ENCODE data around the gene PADI1.

PADI1 gene

GRCh38 chr1:17192394-17193221 lies 12.3 kb upstream of the PADI1 start:
- no peak for TF ChIP-seq CTCF (IDR thresholded peaks at IDR 0.05; ENCODE audit: insufficient read depth, low read length, poor library complexity, severe bottlenecking)
- TF ChIP-seq EZH2phosphoT487 (conservative IDR thresholded peaks at IDR 0.05; ENCODE audit: low read length): no peak
- no peaks in the 10 kb centered on the region for H3K9me2 ChIP-seq (replicated peaks; ENCODE audit: insufficient read depth, low read length)
- H3K9me3 ChIP-seq (ENCODE audit: insufficient read depth, low read length): peaks cover 8% of the 10 kb centered on the region
- H3K4me3 ChIP-seq (ENCODE audit: insufficient read depth, low read length, poor library complexity, severe bottlenecking): no peak overlapping the region
- no peak overlapping the region for H3K27ac ChIP-seq (ENCODE audit: low read depth, low read length)
- no peak overlapping the region for H3K4me2 ChIP-seq (ENCODE audit: low read depth, low read length, poor library complexity, severe bottlenecking)
- H3K36me3 ChIP-seq (ENCODE audit: low read length): no peaks in the 10 kb centered on the region
- no peaks in the 10 kb centered on the region for H3F3A ChIP-seq (ENCODE audit: insufficient read depth)
- no peak overlapping the region for H3K9ac ChIP-seq (ENCODE audit: low read length)
- H2AFZ ChIP-seq (ENCODE audit: low read depth, low read length, severe bottlenecking): no peak overlapping the region
- no peaks in the 10 kb centered on the region for H3K79me2 ChIP-seq (ENCODE audit: insufficient read depth, low read length)
- no peaks in the 10 kb centered on the region for H4K20me1 ChIP-seq (ENCODE audit: low read depth, low read length)
- no peaks in the 10 kb centered on the region for H3K27me3 ChIP-seq (ENCODE audit: low read length)

- no peak overlapping the region for H3K4me2 ChIP-seq (ENCODE audit: low read depth, low read length, poor library complexity, severe bottlenecking)
- H4K20me1 ChIP-seq (ENCODE audit: low read depth, low read length): no peaks in the 10 kb centered on the region
- H3K4me3 ChIP-seq (ENCODE audit: insufficient read depth, low read length, poor library complexity, severe bottlenecking): no peak overlapping the region
- no peak overlapping the region for H2AFZ ChIP-seq (ENCODE audit: low read depth, low read length, severe bottlenecking)
- H3K9me2 ChIP-seq (replicated peaks; ENCODE audit: insufficient read depth, low read length): no peaks in the 10 kb centered on the region
- no peak overlapping the region for H3K27ac ChIP-seq (ENCODE audit: low read depth, low read length)
- no peaks in the 10 kb centered on the region for H3K79me2 ChIP-seq (ENCODE audit: insufficient read depth, low read length)
- H3K9ac ChIP-seq (ENCODE audit: low read length): no peak overlapping the region
- no peaks in the 10 kb centered on the region for H3F3A ChIP-seq (ENCODE audit: insufficient read depth)
- no peaks in the 10 kb centered on the region for H3K36me3 ChIP-seq (ENCODE audit: low read length)
- peaks cover 6% of the 10 kb centered on the region for H3K9me3 ChIP-seq (ENCODE audit: insufficient read depth, low read length)
- H3K27me3 ChIP-seq (ENCODE audit: low read length): no peaks in the 10 kb centered on the region
- TF ChIP-seq CTCF (IDR thresholded peaks at IDR 0.05; ENCODE audit: insufficient read depth, low read length, poor library complexity, severe bottlenecking) (no peak), EZH2phosphoT487 (conservative IDR thresholded peaks at IDR 0.05; ENCODE audit: low read length) (no peak)
These were observed 11.5 kb upstream of the PADI1 start for GRCh38 chr1:17193222-17194132.

- Histone ChIP-seq H3K4me2 (ENCODE audit: low read depth, low read length, poor library complexity, severe bottlenecking) (no peak overlapping the region), H3K9me3 (ENCODE audit: insufficient read depth, low read length) (no peaks in the 10 kb centered on the region), H3K36me3 (ENCODE audit: low read length) (no peaks in the 10 kb centered on the region), H3F3A (ENCODE audit: insufficient read depth) (no peaks in the 10 kb centered on the region), H3K27me3 (ENCODE audit: low read length) (no peaks in the 10 kb centered on the region), H2AFZ (ENCODE audit: low read depth, low read length, severe bottlenecking) (no peak overlapping the region), H3K4me3 (ENCODE audit: insufficient read depth, low read length, poor library complexity, severe bottlenecking) (no peak overlapping the region), H3K27ac (ENCODE audit: low read depth, low read length) (no peak overlapping the region), H3K9ac (ENCODE audit: low read length) (no peak overlapping the region), H3K9me2 (replicated peaks; ENCODE audit: insufficient read depth, low read length) (no peaks in the 10 kb centered on the region), H4K20me1 (ENCODE audit: low read depth, low read length) (no peaks in the 10 kb centered on the region), H3K79me2 (ENCODE audit: insufficient read depth, low read length) (no peaks in the 10 kb centered on the region)
- TF ChIP-seq CTCF (IDR thresholded peaks at IDR 0.05; ENCODE audit: insufficient read depth, low read length, poor library complexity, severe bottlenecking) (no peak), EZH2phosphoT487 (conservative IDR thresholded peaks at IDR 0.05; ENCODE audit: low read length) (no peak)
These were observed 10.8 kb upstream of the PADI1 start for GRCh38 chr1:17194133-17194475.

All from SU-DHL-6 (cell line).